ENCODE data around the gene SMPDL3A. TPM values are rescaled to one million over a fixed set of nuclear protein-coding genes. Genes with fewer than 3 reads are reported as not detected.

SMPDL3A gene
- total and polyA plus RNA-seq, 2 of the 8 experiments (the other 6 are each of a cell fraction or from before 2014, with no cell fraction given): 3.5 to 3.9 TPM

GRCh38 chr6:122800906-122801305, 11.8 kb downstream of the SMPDL3A start:
- no peak overlapping the region for H3K4me3 ChIP-seq (ENCODE audit: extremely low read depth in 1 of 4, insufficient read depth in 2 of 4, low read depth in 3 of 4, low read length in 4 of 4)
- H3K23ac ChIP-seq (ENCODE audit: insufficient read length): no peak overlapping the region
- no peak overlapping the region for H3K18ac ChIP-seq (ENCODE audit: extremely low read depth, low read length)
- H3K4me1 ChIP-seq (replicated peaks in 1 of 4; ENCODE audit: control insufficient read depth in 3 of 4, insufficient read depth in 4 of 4, low read length in 3 of 4): no peaks in the 10 kb centered on the region
- no peak overlapping the region for H3K4ac ChIP-seq (replicated peaks; ENCODE audit: insufficient read length, low read depth, low read length)
- CTCF ChIA-PET (ENCODE audit: partially characterized antibody): interaction anchor here (0.7 to 5.0 kb wide), 6 partner anchors 9 to 147 kb away, joined by 3 to 26 read pairs (median 4); partner anchors contain the start of gene SMPDL3A
- no peak overlapping the region for H3K56ac ChIP-seq (replicated peaks; ENCODE audit: insufficient read length, low read depth, low read length)
- H4K20me1 ChIP-seq (replicated peaks in 1 of 2; ENCODE audit: control insufficient read depth in 1 of 2, insufficient read depth in 2 of 2, low read length in 2 of 2): no peaks in the 10 kb centered on the region
- H3K4me2 ChIP-seq (ENCODE audit: insufficient read depth in 1 of 2, low read depth in 2 of 2, low read length in 2 of 2): no peak overlapping the region
- TF ChIP-seq, protein P1, sequence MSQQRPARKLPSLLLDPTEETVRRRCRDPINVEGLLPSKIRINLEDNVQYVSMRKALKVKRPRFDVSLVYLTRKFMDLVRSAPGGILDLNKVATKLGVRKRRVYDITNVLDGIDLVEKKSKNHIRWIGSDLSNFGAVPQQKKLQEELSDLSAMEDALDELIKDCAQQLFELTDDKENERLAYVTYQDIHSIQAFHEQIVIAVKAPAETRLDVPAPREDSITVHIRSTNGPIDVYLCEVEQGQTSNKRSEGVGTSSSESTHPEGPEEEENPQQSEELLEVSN (IDR thresholded peaks at IDR 0.05): no peak
- no peak for TF ChIP-seq YY1 (IDR thresholded peaks at IDR 0.05; ENCODE audit: low read depth, low read length)
- no peak for TF ChIP-seq TAF1 (IDR thresholded peaks at IDR 0.05; ENCODE audit: low read depth, low read length)
- H3K79me2 ChIP-seq (ENCODE audit: control insufficient read depth in 1 of 2, insufficient read depth in 2 of 2, low read length in 2 of 2): no peaks in the 10 kb centered on the region
- H3K9me3 ChIP-seq (ENCODE audit: insufficient read depth in 2 of 2, low read depth in 1 of 2, low read length in 1 of 2): no peaks in the 10 kb centered on the region
- H2BK120ac ChIP-seq (replicated peaks; ENCODE audit: low read depth, low read length): no peak overlapping the region
- no peak overlapping the region for H4K5ac ChIP-seq (ENCODE audit: insufficient read length, low read depth, low read length)
- no peak overlapping the region for H2BK15ac ChIP-seq (ENCODE audit: low read length)
- WGBS, 2 experiments (ENCODE audit: extremely low coverage in 1 of 2, insufficient coverage in 1 of 2, insufficient read length in 1 of 2, insufficient replicate concordance in 2 of 2, low coverage in 1 of 2, low lambda C conversion rate in 2 of 2, missing lambda C conversion rate in 1 of 2): 87% methylated on average over 3 of the region's 3 CpGs; no CpG with 5 or more reads in 1 of the 2 experiments
- H3K9ac ChIP-seq (replicated peaks in 1 of 4; ENCODE audit: extremely low read depth in 1 of 4, low read depth in 3 of 4, low read length in 3 of 4): no peak overlapping the region
- DNase-seq (ENCODE audit: low read depth in 1 of 2, low spot score in 2 of 2) (no peak), FAIRE-seq (no peak)
- no peaks in the 10 kb centered on the region for H3K79me1 ChIP-seq (ENCODE audit: low read depth, low read length)
- POLR2A ChIA-PET (ENCODE audit: partially characterized antibody): interaction anchor here (1.0 to 1.1 kb wide), 2 partner anchors 13 to 39 kb away, joined by 4 read pairs; no protein-coding TSS in a partner anchor
- no peak overlapping the region for H3K14ac ChIP-seq (ENCODE audit: insufficient read length)
- no peaks in the 10 kb centered on the region for H3K27me3 ChIP-seq (replicated peaks in 1 of 4; ENCODE audit: control insufficient read depth in 3 of 4, extremely low read depth in 1 of 4, insufficient read depth in 3 of 4, low read length in 3 of 4)
- H2AFZ ChIP-seq (ENCODE audit: low read length): no peak overlapping the region
- H4K91ac ChIP-seq (replicated peaks; ENCODE audit: insufficient read length, low read length): no peak overlapping the region
- no peaks in the 10 kb centered on the region for H3K23me2 ChIP-seq (ENCODE audit: low read depth, low read length)
- H2BK12ac ChIP-seq (ENCODE audit: low read depth, low read length): no peak overlapping the region
- no peak overlapping the region for H4K8ac ChIP-seq (ENCODE audit: extremely low read depth, insufficient read depth, low read length)
- H2BK20ac ChIP-seq (ENCODE audit: low read length): no peak overlapping the region
- no peaks in the 10 kb centered on the region; a peak in 1 of 8 replicates for H3K36me3 ChIP-seq (ENCODE audit: control insufficient read depth in 2 of 4, insufficient read depth in 4 of 4, low read length in 3 of 4)
- no peak overlapping the region for H3K27ac ChIP-seq (ENCODE audit: low read depth, low read length)
- no peak overlapping the region for H2BK5ac ChIP-seq (ENCODE audit: low read depth, low read length)
- H2AK5ac ChIP-seq (ENCODE audit: low read depth, low read length): no peak overlapping the region

Measured in H1 (cell line).